CMK (cell line): ENCODE measurements around the gene HSPA4.

Source experiments
- DNase-seq: peaks from one replicate; pipeline ENCODE4 v3.0.0-alpha.2; 2010; ENCODE audit warnings: low read depth

HSPA4 gene

GRCh38 chr5:133106343-133106742 lies 54.5 kb downstream of the HSPA4 start:
- no peak for DNase-seq

DNA sequence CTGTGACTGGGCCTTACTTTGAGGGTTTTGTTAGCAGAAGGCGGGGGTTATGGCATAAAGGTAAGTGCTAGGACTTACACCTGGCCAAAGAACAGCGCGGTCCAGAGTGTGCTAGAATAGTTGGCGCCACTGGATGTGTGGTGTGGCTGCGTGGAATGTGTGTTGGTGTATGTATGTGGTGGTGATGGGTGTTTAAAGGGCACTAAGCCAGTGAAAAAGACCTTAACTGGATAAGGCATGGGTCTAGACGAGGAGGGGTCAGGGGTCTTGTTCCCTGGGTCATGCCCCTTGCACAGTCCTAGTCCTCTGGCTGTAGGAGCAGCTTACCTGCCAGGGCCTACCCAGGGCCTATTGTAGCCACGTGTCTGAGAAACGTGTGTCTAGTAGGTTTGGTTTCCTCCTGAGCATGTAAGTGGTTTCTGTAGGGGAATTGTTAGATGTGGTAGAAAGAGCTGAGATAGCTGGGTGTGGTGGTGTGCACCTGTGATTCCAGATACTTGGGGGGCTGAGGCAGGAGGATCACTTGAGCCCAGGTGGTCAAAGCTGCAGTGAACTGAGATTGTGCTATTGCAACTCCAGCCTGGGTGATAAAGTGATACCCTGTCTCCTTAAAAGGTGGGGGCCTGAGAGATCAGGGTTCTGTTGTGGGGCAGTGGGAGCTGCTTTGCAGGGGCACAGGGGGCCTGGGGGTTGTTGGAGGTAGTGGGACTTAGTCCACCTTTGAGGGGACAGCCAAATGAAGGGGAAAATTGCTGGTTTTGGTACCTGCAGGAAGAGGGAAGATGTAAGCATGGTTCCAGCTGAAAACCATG lies 55.2 kb downstream of the HSPA4 start:
- DNase-seq, result no peak

DNA sequence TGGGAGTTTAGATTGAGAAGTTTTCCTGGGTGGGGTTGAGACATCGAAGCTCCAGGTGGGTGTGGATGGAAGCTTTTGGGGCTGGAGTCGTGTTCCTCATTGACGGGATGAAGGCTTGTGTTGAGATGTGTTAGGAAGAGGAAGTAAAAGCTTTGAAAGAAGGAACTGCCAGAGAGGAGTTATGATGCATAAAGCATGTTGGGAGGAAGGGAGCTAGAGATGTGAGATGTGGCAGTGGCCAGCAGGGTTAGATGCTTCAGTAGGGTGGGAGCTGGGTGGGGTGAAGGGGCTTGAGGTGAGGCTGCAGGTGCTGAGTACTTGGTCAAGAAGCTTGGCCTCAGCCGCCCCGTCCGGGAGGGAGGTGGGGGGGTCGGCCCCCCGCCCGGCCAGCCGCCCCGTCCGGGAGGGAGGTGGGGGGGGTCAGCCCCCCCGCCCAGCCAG lies 56.7 kb downstream of the HSPA4 start:
- no peak for DNase-seq

DNA sequence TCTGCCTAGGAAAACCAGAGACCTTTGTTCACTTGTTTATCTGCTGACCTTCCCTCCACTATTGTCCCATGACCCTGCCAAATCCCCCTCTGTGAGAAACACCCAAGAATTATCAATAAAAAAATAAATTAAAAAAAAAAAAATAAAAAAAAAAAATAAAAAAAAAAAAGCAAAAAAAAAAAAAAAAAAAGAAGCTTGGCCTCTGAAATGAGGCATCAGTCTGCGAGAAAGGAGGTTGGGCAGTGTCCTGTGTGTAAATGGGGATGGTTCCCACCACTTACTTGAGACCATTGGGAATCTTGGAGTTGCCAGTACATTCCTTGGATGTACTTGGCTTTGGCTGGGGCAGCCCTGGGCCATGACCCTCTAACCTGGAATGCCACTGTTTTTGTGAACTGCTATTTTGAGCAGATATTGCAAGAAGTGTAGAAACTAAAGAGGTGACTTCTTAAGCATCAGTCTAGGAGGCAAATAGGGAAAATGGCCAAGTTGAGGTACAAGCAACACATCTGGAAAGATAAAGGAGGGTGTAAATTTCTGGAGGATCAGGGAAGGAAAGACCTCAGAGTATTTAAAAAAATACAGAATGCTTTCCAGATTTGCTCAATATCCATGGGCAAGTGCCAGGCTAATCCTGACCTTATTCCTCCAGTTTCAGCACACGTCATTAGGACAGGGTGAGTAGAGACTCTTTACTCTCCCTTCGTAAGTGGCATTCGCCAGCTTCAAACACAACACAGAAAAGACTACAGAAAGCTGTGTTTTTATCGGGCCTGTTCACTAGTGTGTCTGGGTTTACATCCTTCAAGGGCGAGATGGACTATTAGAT lies 58.1 kb downstream of the HSPA4 start:
- no peak for DNase-seq

GRCh38 chr5:133110709-133111108 lies 58.9 kb downstream of the HSPA4 start:
- no peak for DNase-seq

DNA sequence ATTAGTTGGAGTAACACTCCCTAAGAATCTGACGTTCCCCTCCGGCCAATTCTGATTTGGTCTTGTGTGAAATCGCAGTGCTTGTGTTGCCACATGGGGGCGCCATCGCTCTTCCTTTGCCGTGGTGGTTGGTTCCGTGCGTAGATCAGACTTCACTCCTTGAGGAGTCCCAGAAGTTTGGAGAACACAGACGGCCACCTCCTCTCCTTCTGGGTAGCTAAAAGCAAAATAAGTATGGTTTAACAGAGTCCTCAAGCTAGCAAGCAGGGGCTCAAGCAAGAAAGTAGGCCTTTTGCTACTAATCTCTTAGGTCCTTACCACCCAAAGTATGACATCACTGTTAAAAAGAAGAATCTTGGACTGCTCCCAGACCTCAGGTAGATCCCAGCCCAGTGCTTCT lies 59.5 kb downstream of the HSPA4 start:
- DNase-seq, result peak; percentile 31

- no peak for DNase-seq
Measured at GRCh38 chr5:133112026-133112660, 60.3 kb downstream of the HSPA4 start.

GRCh38 chr5:133113331-133114061 lies 61.7 kb downstream of the HSPA4 start:
- no peak for DNase-seq

GRCh38 chr5:133114166-133114932 lies 62.5 kb downstream of the HSPA4 start:
- no peak for DNase-seq

- no peak for DNase-seq
Measured at GRCh38 chr5:133114933-133115310, 63.1 kb downstream of the HSPA4 start.

GRCh38 chr5:133116601-133117000 lies 64.8 kb downstream of the HSPA4 start:
- DNase-seq, result no peak

- DNase-seq, result no peak
Measured at GRCh38 chr5:133117166-133117911, 65.5 kb downstream of the HSPA4 start.

DNA sequence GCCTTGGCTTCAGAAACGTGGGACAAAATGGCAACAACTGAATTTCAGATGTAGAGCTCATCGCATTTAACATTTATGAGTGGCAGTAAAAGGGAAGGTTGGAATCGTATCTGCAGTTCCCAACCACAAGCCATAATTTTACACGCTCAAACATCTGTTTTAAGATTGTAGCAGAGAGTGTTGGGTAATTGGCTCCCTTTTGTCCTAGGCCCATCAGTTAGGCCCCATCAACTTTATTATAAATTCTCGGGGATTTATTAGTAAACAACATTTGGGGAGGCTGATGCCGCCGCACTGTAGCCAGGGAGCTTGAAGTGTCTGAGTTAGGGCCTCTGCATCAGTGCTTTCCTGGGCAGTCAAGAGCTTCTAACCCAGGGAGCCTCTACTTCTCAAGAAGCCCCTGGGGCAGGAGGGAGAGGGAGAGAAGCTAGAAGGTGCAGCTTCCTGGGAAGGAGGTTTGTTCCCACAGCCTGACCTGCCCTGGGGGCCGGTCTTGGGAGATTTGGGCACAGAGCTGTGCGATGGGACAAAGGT lies 66.2 kb downstream of the HSPA4 start:
- no peak for DNase-seq

- no peak for DNase-seq
Measured at GRCh38 chr5:133118741-133119140, 66.9 kb downstream of the HSPA4 start.

DNA sequence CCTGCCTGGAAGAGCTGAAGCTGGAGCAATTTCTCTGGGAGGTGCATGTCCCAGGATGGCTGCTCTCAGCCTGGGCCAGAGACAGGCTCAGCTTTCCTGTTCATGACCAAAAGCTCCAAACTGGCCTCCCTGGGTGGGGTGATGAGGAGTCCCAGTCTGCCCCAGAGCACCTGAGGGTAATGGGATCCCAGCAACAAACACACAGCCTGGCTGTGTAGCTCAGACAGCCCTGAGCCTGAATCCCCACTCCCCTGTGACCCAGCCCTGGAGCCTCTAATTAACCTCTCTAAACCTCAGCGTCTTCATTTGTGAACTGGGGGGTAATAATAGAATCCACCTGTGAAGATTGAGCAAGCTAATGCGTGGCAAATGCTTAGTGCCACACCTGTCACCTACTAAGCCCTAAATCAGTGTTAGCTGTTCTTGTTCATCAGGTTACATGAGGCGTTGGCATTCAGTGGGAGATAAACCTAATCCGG lies 67.5 kb downstream of the HSPA4 start:
- DNase-seq, result no peak

- DNase-seq, result no peak
Measured at GRCh38 chr5:133120156-133120750, 68.4 kb downstream of the HSPA4 start.

GRCh38 chr5:133121080-133121479 lies 69.3 kb downstream of the HSPA4 start:
- DNase-seq, result no peak

GRCh38 chr5:133121611-133122150 lies 69.9 kb downstream of the HSPA4 start:
- no peak for DNase-seq

DNA sequence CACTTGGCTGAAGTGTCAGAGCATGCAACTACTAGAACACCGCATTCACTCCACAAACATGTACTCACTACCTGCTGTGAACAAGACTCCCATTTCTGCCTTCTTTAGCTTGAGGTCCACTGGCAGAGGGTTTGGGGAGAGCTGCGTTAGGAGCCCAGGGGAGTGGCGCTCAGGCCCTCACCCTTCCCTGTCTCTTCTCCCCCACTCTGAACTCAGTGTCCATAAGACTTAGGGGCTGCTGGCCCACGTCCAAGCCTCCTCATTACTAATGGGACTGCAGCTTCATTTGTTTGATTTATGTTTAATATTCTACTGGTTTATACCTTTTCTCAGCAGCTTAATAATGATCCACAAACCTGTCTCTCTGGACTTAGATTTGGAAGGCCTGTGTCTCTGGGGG lies 70.9 kb downstream of the HSPA4 start:
- no peak for DNase-seq
